D721Med (cell line): ENCODE data around the gene MYO1G.
"Not testable (repeated sequence)": the region's sequence is repeated elsewhere in the genome, so short reads cannot be mapped to it uniquely, and the experiment has no call there.

Source experiments
- DNase-seq: peaks from one replicate; pipeline ENCODE4 v3.0.0; 2011; ENCODE audit warnings: low spot score; ENCODE audit not compliant: insufficient read length
- FAIRE-seq: peaks from 2 replicates; lab custom pipeline; 2011; peaks lifted over from hg19 to GRCh38; lab: Jason Lieb, UNC
- CTCF ChIP-seq: IDR thresholded peaks from 2 replicates; pipeline ENCODE4 v1.5.1; 2012; ENCODE audit warnings: mild to moderate bottlenecking, control low read depth; ENCODE audit not compliant: insufficient read depth; ENCODE audit errors: missing control alignments

Gene MYO1G

DNA sequence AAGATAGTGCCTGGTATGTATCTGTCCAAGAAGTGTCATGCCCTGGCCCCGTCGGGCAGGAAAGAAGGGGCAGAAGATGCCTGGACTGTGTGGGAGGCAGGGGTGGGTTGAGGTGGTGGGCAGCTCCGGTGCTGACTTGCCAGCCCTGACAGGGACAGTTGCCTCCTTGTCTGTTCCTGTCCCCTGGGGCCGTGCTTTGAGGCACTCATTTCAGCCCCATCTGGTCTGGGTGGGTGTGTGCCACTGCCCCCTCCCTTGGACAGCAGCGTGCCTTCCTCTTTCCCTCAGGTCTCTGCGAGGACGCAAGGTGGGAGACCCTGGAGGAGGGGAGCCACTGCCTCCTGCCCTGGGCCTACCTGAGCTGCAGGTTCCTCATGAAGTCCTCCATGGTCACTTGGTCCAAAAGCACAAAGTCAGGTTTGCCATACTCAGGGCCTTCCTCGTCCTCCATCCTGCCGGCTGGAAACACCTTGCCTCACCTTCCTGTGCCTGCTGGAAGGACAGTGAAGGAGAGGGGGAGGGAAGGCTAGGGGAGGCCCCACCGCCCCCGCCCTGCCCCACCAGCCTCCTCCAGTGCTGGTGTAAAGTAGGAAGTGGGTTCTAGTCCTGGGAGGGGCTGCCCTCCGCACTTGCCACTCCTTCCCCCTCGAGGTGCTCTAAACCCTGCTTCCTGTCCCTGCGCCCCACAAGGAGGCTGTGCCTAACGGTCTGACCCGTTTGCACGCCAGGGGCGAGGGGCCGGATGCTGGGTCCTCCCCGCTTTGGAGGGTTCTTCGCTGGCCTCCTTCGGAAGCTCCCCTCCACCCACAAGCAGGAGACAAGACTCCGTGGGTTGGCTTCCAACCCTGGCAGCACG is at the start of gene MYO1G:
TSS of gene MYO1G (minus strand) at position 505 of the 856 bp plus-strand sequence. CDS start at position 451, 54 bp downstream.
- DNase-seq, result no peak
- TF ChIP-seq CTCF, result no peak
- no peak for FAIRE-seq

- no peak for DNase-seq
- FAIRE-seq, result no peak
- TF ChIP-seq CTCF, result no peak
Observed at GRCh38 chr7:45028138-45028919, 49.5 kb upstream of the MYO1G start.

DNA sequence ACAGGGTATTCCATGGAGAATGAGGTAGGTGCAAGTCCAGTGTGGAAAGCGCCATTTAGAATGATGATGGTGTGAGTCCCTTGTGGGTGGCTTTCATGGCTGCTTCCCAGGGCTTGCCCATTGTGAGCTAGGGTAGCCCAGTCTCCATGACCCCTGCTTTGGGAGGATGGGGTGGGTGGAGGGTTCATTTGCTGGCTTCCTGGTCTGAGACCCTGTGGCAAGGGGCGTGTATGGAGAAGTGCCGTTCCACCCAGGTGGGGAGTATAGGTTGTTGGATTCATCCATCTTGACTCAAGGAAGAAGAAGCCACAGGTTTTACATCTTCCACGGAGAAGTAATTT is 48.9 kb upstream of the MYO1G start:
- no peak for FAIRE-seq
- DNase-seq, result no peak
- no peak for TF ChIP-seq CTCF

- DNase-seq (no peak), FAIRE-seq (no peak)
- no peak for TF ChIP-seq CTCF
Observed at GRCh38 chr7:45026984-45027773, 48.4 kb upstream of the MYO1G start.

DNA sequence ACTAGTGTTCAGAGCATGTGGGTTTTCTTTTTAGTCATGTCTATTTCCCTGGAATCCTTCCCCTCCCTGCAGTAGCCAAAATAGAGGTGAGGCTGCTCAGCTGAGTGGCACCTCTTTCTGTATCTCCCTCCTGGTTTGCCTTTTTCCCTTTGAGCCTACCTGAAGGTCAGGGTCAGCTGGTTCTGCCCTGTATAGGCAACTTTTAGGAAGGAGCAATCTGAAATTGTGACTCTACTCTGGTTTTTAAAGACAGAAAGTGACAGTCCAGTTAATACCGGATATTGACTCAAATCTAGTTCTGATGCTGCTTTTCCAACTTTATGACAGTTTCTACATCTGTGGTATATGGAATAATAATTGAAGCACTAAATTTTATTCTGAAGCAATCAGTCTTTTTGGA is 47.2 kb upstream of the MYO1G start:
- FAIRE-seq (no peak), DNase-seq (no peak)
- no peak for TF ChIP-seq CTCF

DNA sequence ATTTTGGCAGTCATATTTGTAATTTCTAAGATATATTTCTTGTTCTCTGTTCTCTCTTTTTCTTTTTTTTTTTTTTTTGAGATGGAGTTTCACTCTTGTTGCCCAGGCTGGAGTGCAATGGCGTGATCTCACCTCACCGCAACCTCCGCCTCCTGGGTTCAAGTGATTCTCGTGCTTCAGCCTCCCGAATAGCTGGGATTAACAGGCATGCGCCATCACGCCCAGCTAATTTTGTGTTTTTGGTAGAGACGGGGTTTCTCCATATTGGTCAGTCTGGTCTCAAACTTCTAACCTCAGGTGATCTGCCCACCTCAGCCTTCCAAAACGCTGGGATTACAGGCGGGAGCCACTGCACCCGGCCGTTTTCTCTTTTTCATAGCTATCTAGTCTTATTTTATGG is 46.7 kb upstream of the MYO1G start:
- FAIRE-seq, result not testable (repeated sequence)

DNA sequence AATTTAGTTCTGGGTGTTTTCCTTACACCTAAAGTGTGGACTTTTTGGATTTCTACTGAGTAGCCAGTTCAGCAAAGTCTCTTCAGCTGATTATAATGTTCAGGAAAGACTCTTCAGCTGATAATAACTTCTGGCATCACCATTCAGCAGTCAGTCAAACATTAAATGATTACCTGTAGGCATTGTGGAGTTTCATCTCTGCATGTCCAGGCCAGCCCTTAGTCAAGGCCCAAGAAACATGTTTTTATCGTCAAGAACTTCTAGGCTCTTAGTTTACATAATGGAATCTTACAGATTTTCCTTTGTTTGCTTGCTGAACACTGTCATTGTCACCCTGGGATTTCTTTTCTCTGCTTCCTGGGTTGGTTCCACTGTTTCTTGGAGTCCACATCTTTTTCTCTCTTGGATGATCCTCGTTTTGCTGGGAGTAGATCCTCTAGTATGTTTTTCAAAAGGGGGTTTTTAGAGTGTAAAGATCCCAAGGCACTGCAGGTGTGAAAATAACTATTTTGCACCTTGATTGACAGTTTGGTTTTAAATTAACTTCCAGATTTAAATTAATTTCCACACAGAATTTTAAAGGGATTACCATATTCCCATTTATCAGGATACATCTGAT is 45.4 kb upstream of the MYO1G start:
- no peak for TF ChIP-seq CTCF
- DNase-seq (no peak), FAIRE-seq (no peak)

More for the DNA sequence above, 46.7 kb upstream of the MYO1G start:
- DNase-seq, result not testable (repeated sequence)
